GM12878 (cell line): ENCODE results near the gene WDR43. TPM values are rescaled to one million over a fixed set of nuclear protein-coding genes. Genes with fewer than 3 reads are reported as not detected.

ENCODE experiments used
- CUX1 ChIP-seq: IDR thresholded peaks from 2 replicates; pipeline ENCODE4 v1.6.1; 2012; ENCODE audit warnings: improper control_type of control experiment, low read depth, low read length; ENCODE audit not compliant: insufficient replicate concordance
- DPF2 ChIP-seq: fragments of 450-650 bp; IDR thresholded peaks from 2 replicates; pipeline ENCODE4 v1.6.1; 2017; ENCODE audit warnings: mild to moderate bottlenecking
- EZH2 ChIP-seq: IDR thresholded peaks from 2 replicates; pipeline ENCODE4 v1.6.1; 2012; ENCODE audit warnings: low read depth, mild to moderate bottlenecking, control low read depth, inconsistent platforms, low read length, borderline replicate concordance; ENCODE audit not compliant: control insufficient read depth
- NFXL1 ChIP-seq: fragments of 450-650 bp; IDR thresholded peaks from 2 replicates; pipeline ENCODE4 v1.6.1; 2017; ENCODE audit warnings: antibody characterized with exemption, mild to moderate bottlenecking, borderline replicate concordance
- PRDM15 ChIP-seq: fragments of 450-650 bp; formaldehyde crosslinking; IDR thresholded peaks from 2 replicates; pipeline ENCODE4 v1.4.0; 2020; ENCODE audit warnings: mild to moderate bottlenecking, moderate library complexity
- RAD21 ChIP-seq: IDR thresholded peaks from 2 replicates; pipeline ENCODE4 v1.6.1; 2011; ENCODE audit warnings: mild to moderate bottlenecking, low read depth, low read length, moderate library complexity; ENCODE audit not compliant: insufficient read depth
- SIN3A ChIP-seq: IDR thresholded peaks from 2 replicates; pipeline ENCODE4 v1.6.1; 2012; ENCODE audit warnings: low read depth, low read length, improper control_type of control experiment
- ZNF217 ChIP-seq: fragments of 450-650 bp; IDR thresholded peaks from 2 replicates; pipeline ENCODE4 v1.6.1; 2017; ENCODE audit warnings: antibody characterized with exemption, mild to moderate bottlenecking
- polyA plus RNA-seq, 11 experiments: library from polyadenylated mRNA; depleted of rRNA in 4 of 11; unstranded in 6 of 11; stranded (reverse) in 5 of 11; fragments of >200 nt; fragmentation: Nextera tagmentation in 4 of 11; fragmentation: Illumina TruSeq in 1 of 11; extraction: Ambion mirVana in 4 of 11; extraction: Trizol in 1 of 11; gene quantifications; 1 replicate in 1 of 11; 2 replicates in 10 of 11; pipeline versions ENCODE4 v1.2.1 to v1.2.3, GENCODE V29; 2011 to 2016; ENCODE audit warnings: inconsistent platforms in 2 of 11, missing spikeins in 2 of 11, low read depth in 1 of 11
- total RNA-seq, 4 experiments: library from RNA; depleted of rRNA in 3 of 4; stranded (reverse); fragments of >200 nt in 3 of 4; fragmentation: Illumina TruSeq in 1 of 4; extraction: Trizol in 1 of 4; gene quantifications; 2 replicates each; pipeline versions ENCODE4 v1.2.1 to v1.2.3, GENCODE V29; 2013 to 2021

The WDR43 gene
- total and polyA plus RNA-seq, 10 of the 15 experiments (the other 5 are each of a cell fraction or from before 2014, with no cell fraction given), result 39.3 to 153 (median 81.9) TPM

- TF ChIP-seq CUX1 (no peak), PRDM15 (CRISPR knock-in tag) (no peak), ZNF217 (no peak), RAD21 (no peak), SIN3A (no peak), DPF2 (no peak), NFXL1 (no peak), EZH2 (no peak)
These were observed 100.2 kb downstream of the WDR43 start (continued) for GRCh38 chr2:28994679-28995078.
